ENCODE measurements around the gene RBM19. TPM values are rescaled to one million over a fixed set of nuclear protein-coding genes. Genes with fewer than 3 reads are reported as not detected.

RBM19 gene
- total and polyA plus RNA-seq, 4 donors = 7.9 to 18.7 (median 9.0) TPM

DNA sequence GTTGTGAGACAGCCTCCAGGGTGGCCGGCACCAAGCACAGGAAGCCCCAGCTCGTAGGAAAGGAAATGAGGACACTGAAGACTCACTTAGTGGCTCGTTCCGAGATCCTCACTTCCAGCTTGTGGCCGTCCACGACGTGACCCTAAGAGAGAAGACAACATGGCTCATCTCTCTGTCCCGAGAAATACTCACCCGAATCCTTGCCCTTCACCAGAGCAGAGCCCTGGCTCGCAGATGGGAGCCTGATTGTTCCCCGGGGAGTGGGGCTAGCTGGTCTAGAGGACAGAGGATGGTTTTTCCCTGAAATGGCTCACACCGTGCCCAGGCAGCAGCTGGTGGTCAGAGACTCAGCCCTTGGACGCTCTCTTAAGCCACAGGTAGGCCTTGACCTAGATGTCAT, 47.8 kb downstream of the RBM19 start:
- H3K27ac ChIP-seq (ENCODE audit: low read depth in 1 of 2, low read length in 2 of 2) = no peak overlapping the region
- TF ChIP-seq HNF4G (IDR thresholded peaks at IDR 0.05) = no peak
- no peak for TF ChIP-seq REST (IDR thresholded peaks at IDR 0.05)
- no peak for TF ChIP-seq CTCF (IDR thresholded peaks at IDR 0.05; ENCODE audit: low read depth, low read length, missing input control)
- no peaks in the 10 kb centered on the region for H3K27me3 ChIP-seq (ENCODE audit: control insufficient read depth in 4 of 4, insufficient read depth in 4 of 4, low read length in 3 of 4)
- H3K4me3 ChIP-seq (ENCODE audit: low read depth in 1 of 3, low read length in 3 of 3) = no peak overlapping the region
- H3K9ac ChIP-seq (ENCODE audit: low read depth in 1 of 2, low read length in 2 of 2) = no peak overlapping the region
- WGBS = 89% methylated on average over 13 of the region's 13 CpGs
- DNase-seq (ENCODE audit: low spot score) = no peak
- H3K36me3 ChIP-seq (ENCODE audit: control insufficient read depth in 4 of 4, insufficient read depth in 3 of 4, low read depth in 1 of 4, low read length in 3 of 4) = peaks cover under 1 to 43% (median 4%) of the 10 kb centered on the region in 4 donors
- H3K4me1 ChIP-seq (ENCODE audit: control insufficient read depth in 4 of 4, insufficient read depth in 4 of 4, low read length in 3 of 4) = no peaks in the 10 kb centered on the region
- no peaks in the 10 kb centered on the region for H3K9me3 ChIP-seq (ENCODE audit: control insufficient read depth in 4 of 4, low read length in 3 of 4)

GRCh38 chr12:113917393-113917792, 48.7 kb downstream of the RBM19 start:
- Histone ChIP-seq H3K27ac (ENCODE audit: low read depth in 1 of 2, low read length in 2 of 2) (no peak overlapping the region), H3K9me3 (ENCODE audit: control insufficient read depth in 4 of 4, low read length in 3 of 4) (no peaks in the 10 kb centered on the region), H3K9ac (ENCODE audit: low read depth in 1 of 2, low read length in 2 of 2) (no peak overlapping the region), H3K4me1 (ENCODE audit: control insufficient read depth in 4 of 4, insufficient read depth in 4 of 4, low read length in 3 of 4) (no peaks in the 10 kb centered on the region), H3K4me3 (ENCODE audit: low read depth in 1 of 3, low read length in 3 of 3) (no peak overlapping the region), H3K36me3 (ENCODE audit: control insufficient read depth in 4 of 4, insufficient read depth in 3 of 4, low read depth in 1 of 4, low read length in 3 of 4) (peaks cover 0 to 39% (median 3%) of the 10 kb centered on the region in 4 donors), H3K27me3 (ENCODE audit: control insufficient read depth in 4 of 4, insufficient read depth in 4 of 4, low read length in 3 of 4) (no peaks in the 10 kb centered on the region)
- DNase-seq (ENCODE audit: low spot score) = no peak
- 98% methylated on average over 5 of the region's 5 CpGs for WGBS
- TF ChIP-seq, protein P1, sequence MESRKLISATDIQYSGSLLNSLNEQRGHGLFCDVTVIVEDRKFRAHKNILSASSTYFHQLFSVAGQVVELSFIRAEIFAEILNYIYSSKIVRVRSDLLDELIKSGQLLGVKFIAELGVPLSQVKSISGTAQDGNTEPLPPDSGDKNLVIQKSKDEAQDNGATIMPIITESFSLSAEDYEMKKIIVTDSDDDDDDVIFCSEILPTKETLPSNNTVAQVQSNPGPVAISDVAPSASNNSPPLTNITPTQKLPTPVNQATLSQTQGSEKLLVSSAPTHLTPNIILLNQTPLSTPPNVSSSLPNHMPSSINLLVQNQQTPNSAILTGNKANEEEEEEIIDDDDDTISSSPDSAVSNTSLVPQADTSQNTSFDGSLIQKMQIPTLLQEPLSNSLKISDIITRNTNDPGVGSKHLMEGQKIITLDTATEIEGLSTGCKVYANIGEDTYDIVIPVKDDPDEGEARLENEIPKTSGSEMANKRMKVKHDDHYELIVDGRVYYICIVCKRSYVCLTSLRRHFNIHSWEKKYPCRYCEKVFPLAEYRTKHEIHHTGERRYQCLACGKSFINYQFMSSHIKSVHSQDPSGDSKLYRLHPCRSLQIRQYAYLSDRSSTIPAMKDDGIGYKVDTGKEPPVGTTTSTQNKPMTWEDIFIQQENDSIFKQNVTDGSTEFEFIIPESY (IDR thresholded peaks at IDR 0.05) = no peak
- TF ChIP-seq FOXA2 (IDR thresholded peaks at IDR 0.05) (no peak), CTCF (IDR thresholded peaks at IDR 0.05; ENCODE audit: low read depth, low read length, missing input control) (no peak), EGR1 (IDR thresholded peaks at IDR 0.05; ENCODE audit: low read depth in 2 of 2) (no peak)
